Measurements from ENCODE around the gene CTU2.

CTU2 gene

GRCh38 chr16:88680554-88681083 lies 25.7 kb upstream of the CTU2 start:
- Histone ChIP-seq H3K4me3 (no peak overlapping the region), H3K27ac (peak overlapping the region in 3 of 21 experiments; percentile 81 to 88 (median 87))

DNA sequence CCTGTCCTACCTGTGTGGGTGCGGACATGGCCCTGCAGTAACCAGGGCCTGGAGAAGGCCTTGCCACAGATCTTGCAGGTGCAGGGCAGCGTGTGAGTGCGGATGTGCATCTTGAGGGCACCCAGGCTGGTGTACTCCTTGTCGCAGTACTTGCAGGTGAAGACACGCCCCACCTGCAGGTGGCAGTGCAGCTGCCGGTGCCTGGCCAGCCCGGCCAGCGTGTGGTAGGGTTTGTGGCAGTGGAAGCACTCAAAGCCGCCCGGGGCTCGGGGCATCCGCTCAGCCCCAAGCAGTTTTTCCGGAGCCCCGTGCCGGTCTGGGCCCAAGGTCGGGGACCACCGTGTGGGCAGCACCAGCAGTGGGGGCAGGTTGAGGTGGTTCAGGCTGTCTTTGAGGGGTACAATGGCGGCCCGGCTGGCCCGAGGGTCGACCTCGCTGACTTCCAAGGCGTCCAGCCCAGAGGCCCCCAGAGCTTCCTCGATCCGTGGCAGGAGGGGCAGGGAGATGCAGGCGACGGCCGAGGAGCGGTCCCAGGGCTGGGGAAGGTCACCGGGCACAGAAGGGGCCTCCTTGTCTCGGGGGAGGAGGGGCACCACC lies 25.1 kb upstream of the CTU2 start:
- no peak overlapping the region for H3K4me3 ChIP-seq
- peak overlapping the region in 13 of 21 experiments; percentile 18 to 92 (median 72) for H3K27ac ChIP-seq

GRCh38 chr16:88681709-88682451 lies 24.4 kb upstream of the CTU2 start:
- H3K27ac ChIP-seq: peak overlapping the region in 18 of 21 experiments; percentile 42 to 92 (median 72)

GRCh38 chr16:88684569-88685155 lies 21.6 kb upstream of the CTU2 start:
- peak overlapping the region in 1 of 7 experiments; percentile 58 for H3K4me3 ChIP-seq

More at GRCh38 chr16:88681709-88682451, 24.4 kb upstream of the CTU2 start:
- no peak overlapping the region for H3K4me3 ChIP-seq

GRCh38 chr16:88685156-88686061 lies 20.9 kb upstream of the CTU2 start:
- Histone ChIP-seq H3K27ac (peak overlapping the region in 14 of 21 experiments; percentile 12 to 84 (median 74)), H3K4me3 (peak overlapping the region; percentile 40 to 58 (median 51))

More at GRCh38 chr16:88684569-88685155, 21.6 kb upstream of the CTU2 start:
- H3K27ac ChIP-seq: peak overlapping the region in 2 of 21 experiments; percentile 80 to 82

DNA sequence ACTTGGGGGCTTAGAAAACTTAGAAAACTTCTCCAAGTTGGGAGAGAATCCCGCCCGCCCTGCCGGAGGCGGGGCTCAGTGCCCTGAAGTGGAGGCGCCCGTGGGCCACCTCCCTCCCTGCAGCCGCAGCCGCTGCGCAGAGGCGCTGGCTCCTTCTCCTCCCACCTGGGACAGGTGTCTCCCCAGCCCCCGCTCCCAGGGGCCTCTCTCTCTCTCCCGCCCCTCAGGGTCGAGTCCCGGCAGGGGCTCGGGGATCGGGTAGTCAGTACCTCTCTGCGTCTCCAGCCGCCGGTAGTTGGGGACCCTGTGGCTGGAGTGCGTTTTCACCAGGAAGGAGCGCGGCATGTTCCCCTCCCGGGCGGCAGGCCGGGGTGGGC lies 20.3 kb upstream of the CTU2 start:
- Histone ChIP-seq H3K4me3 (peak overlapping the region; percentile 40 to 58 (median 51)), H3K27ac (peak overlapping the region in 16 of 21 experiments; percentile 12 to 84 (median 70))

DNA sequence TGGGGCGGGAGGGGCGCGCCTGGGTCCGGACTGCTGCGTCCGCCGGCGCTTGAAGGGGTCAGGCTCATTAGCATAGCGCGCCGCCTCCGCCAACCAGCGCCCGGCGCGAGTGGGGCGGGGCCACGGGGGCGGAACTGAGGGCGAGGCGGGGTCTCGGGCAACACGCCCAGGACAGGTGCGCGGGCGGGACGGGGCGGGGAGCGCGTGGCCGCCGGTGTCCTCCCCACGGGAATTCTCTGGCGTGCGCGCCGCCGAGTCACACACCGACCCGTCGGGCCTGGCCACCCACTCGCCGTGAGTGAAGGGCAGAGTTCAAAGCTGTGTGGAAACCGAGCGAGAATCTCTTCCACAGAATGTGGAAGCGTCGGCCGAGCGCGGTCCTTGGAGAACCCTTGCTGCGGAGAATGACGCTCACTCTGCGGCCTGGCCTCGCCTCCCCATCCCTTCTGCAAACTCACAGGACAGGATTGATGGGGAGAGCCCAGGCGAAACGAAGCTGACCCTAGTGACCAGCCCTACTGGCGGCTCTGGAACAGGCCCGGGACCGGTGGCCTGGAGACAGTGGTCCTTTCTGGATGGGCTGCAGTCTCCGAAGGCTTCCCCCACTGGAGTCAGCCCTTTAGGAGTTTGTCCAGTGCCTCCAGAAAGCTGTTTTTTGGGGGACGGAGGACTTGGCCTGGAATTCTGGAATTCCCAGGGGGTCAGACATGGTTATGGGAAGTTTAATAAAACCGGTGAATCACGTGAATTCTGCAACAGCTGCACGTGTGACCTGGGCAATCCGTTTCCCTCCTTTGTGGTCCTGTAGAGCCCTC lies 19.7 kb upstream of the CTU2 start, which contains the start of gene SNAI3:
TSS of gene SNAI3 (minus strand) at position 69 of the 815 bp plus-strand sequence. CDS start 101 bp downstream, outside the sequence.
- Histone ChIP-seq H3K4me3 (peak within 1 kb of the TSS; percentile 40 to 58 (median 51)), H3K27ac (peak within 1 kb of the TSS in 16 of 21 experiments; percentile 12 to 84 (median 70))

DNA sequence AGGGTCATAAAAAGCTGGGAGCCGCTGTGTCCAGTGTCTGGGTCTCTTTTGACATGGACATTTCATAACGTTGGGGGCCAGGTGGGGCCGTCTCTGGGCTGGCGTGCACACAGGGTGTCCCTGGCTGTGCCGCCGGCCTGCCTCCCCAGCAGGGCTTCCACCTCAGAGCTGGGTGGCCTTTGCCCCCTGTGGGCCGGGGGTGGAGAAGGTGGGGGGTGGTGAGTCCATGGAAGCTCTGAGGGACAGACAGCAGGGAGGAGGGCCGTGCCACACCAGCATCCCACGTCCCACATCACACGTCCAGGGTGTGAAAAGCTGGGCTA lies 19.1 kb upstream of the CTU2 start:
- no peak overlapping the region for H3K27ac ChIP-seq
- H3K4me3 ChIP-seq: no peak overlapping the region

GRCh38 chr16:88687676-88688012 lies 18.7 kb upstream of the CTU2 start:
- no peak overlapping the region for H3K27ac ChIP-seq
- no peak overlapping the region for H3K4me3 ChIP-seq

GRCh38 chr16:88688013-88688778 lies 18.1 kb upstream of the CTU2 start:
- H3K27ac ChIP-seq: no peak overlapping the region
- no peak overlapping the region for H3K4me3 ChIP-seq

GRCh38 chr16:88690341-88691128 lies 15.8 kb upstream of the CTU2 start:
- Histone ChIP-seq H3K4me3 (no peak overlapping the region), H3K27ac (no peak overlapping the region)

DNA sequence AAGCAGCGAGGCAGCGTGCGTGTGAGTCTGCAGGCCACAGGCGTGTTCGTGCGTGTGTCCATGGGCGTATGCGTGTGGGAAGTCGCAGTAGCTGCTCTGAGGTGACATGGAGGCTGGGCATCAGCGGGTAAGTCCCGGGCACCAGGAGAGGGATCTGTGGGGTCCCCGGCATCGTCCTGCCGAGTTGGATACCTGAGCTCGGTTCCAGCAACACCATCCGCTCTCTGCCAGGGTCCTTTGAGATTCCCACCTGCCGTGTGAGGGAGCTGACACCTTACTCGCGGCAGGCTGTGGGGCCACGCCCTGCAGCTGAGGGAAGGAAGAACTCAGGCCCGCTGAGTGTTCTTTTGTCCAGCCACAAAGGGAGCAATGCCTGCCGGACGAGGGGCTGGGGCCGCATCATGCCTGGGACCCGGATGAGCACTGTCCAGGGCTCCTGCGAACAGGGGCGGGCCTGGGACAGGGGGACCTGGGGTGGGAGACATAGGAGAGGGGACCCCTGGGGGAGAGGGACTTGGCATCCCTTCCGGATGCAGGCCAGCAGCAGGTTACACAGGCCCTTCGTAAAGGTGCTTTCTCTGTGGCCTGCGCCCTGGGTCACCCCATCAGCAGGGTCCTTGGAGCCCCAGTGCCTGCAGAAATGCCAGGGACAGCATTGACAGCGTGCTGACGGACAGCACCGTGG lies 15.0 kb upstream of the CTU2 start:
- Histone ChIP-seq H3K4me3 (no peak overlapping the region), H3K27ac (peak overlapping the region in 5 of 21 experiments; percentile 46 to 69 (median 59))

DNA sequence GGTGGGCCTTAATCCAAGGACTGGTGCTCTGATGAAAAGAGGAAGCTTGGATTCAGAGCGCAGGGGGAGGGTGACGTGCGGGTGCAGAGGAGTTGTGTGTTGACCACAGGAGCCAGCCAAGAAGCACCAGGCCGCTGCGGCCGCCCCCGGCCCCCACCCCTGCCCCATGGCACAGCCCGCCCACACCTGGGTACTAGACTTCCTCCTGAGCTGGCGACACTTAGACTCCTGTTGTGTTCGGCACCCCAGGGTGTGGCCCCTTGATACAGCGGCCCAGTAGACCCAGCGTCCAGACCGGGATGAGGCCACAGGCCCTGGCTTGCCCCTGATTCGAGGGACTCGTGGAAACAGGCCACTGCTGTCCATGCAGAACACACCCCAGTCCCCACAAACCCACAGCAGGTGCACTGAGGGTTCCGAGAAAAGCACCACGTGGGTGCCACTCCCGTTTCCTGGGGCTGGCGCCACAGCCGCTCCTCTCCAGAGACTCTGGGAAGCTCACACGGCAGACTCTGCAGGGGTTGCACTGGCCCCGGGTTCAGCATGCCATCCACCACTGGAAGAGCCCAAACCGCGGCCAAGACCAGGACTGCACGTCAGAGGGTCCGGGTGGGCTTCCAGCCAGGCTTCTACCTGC lies 14.3 kb upstream of the CTU2 start:
- Histone ChIP-seq H3K27ac (peak overlapping the region in 10 of 21 experiments; percentile 3 to 69 (median 57)), H3K4me3 (no peak overlapping the region)

DNA sequence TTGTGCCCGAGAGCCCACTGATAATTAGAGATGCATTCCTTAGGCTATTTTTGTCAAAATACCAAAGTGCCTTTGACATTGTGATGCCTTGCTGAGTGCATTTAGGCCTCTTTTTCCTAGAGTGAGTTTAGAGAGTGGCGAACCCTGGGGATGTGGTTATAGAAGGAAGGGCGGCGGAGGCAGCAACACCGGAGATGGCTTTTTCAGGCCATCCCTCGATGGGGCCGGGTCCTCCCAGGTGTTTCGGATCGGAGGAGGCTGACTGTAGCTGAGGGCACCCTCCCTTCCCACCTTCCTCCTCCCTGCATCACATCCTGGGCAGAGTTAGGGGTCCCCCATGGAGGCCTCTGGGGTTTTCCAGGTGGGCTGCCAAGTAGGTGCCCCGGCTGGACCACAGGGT lies 13.4 kb upstream of the CTU2 start:
- Histone ChIP-seq H3K27ac (peak overlapping the region in 4 of 21 experiments; percentile 59 to 69 (median 63)), H3K4me3 (no peak overlapping the region)

DNA sequence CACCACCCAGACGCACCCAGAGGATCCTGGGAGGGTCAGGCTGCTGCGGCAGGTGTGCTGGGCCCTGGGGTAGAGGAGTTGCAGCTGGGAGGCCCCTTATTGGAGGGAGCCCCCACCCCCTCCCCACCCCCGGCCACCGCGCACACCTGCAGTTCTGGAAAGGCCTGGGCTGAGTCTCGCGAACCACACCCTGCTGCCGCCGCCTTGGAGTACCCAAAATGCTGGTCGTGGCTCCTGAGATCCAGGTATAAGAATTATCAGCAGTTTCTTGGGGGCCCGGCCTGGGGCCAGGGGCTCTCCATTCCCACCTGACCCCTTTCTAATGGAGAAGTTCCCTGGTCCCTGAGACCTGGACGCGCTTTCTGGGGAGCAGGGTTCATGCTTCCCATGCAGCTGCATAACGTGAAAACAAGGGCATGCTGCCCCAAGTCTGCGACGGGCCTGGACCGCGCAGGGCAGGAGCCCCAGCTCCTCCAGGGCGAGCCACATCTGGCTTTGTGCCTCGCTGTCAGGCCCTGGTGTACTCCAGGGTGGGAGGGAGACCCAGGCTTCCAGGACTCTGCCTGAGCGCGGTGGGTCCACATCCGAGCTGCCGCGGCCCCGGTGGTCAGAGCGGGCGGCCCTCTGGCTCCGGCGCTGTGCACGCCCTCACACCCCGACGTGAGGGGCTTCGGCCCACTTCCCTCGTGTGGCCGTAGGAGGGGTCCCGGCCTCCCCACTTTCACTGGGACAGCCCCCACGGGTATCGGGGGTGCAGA lies 12.7 kb upstream of the CTU2 start:
- H3K27ac ChIP-seq: peak overlapping the region in 3 of 21 experiments; percentile 20 to 69 (median 61)
- no peak overlapping the region for H3K4me3 ChIP-seq

Measured in skin epidermis (tissue), 12 donors.